GM12872 (cell line): Measurements from ENCODE around the gene ATP6AP1.

Experiments used
- CTCF ChIP-seq: IDR thresholded peaks from 3 replicates; pipeline ENCODE4 v1.5.1; 2011; ENCODE audit warnings: low read depth, mild to moderate bottlenecking, low read length, moderate library complexity; ENCODE audit not compliant: insufficient read depth

The ATP6AP1 gene

DNA sequence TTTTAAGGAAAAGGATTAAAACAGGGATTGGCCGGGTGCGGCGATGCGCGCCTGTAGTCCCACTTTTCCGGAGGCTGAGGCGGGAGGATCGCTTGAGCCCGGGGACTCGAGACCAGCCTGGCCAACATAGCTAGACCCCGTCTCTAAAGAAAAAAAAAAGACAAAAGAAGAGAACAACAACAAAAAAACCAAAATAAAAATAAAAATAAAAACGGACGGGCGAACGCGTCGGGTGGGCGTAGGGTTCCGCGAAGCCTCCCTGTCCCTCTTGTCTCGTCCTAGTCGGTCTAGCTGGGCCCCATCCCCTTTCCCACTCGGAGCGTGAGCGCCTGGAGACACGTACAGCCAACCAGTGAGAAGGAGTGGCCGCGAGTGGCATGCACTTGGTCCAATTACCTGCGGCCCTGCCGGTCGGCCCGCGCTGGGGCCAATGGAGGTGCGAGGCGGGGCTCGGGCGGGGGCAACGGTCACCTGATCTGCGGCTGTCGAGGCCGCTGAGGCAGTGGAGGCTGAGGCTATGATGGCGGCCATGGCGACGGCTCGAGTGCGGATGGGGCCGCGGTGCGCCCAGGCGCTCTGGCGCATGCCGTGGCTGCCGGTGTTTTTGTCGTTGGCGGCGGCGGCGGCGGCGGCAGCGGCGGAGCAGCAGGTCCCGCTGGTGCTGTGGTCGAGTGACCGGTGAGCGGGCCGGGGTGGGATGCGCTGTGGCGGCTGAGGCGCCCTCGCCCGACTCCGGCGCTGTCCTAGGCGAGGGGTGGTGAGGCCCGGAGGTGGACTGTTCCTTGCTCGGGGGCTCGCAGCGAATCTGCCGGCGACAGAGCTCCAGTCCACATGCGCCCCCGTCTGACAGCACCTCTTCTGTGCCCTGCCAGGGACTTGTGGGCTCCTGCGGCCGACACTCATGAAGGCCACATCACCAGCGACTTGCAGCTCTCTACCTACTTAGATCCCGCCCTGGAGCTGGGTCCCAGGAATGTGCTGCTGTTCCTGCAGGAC, at the start of gene ATP6AP1:
ATP6AP1 (plus strand) TSS at position 502 of the 996 bp plus-strand sequence; CDS start at position 518, 16 bp downstream.
- no peak for TF ChIP-seq CTCF

- no peak for TF ChIP-seq CTCF
Measured at GRCh38 chrX:154378799-154379568, 49.5 kb upstream of the ATP6AP1 start, which contains the start of gene EMD. Gene EMD (plus strand): TSS chrX:154379295. CDS start chrX:154379485, 190 bp downstream.

GRCh38 chrX:154379569-154379951, 48.9 kb upstream of the ATP6AP1 start:
- no peak for TF ChIP-seq CTCF

- TF ChIP-seq CTCF = no peak
Measured at GRCh38 chrX:154380153-154380552, 48.3 kb upstream of the ATP6AP1 start.

- no peak for TF ChIP-seq CTCF
Measured at GRCh38 chrX:154380787-154381186, 47.7 kb upstream of the ATP6AP1 start.

- TF ChIP-seq CTCF = no peak
Measured at GRCh38 chrX:154381271-154381670, 47.2 kb upstream of the ATP6AP1 start.

GRCh38 chrX:154382483-154383069, 45.9 kb upstream of the ATP6AP1 start:
- TF ChIP-seq CTCF = no peak
